Chondrocyte (in vitro differentiated cells): Measurements from ENCODE around the gene SDSL. TPM values are rescaled to one million over a fixed set of nuclear protein-coding genes. Genes with fewer than 3 reads are reported as not detected.

Experiments
- DNase-seq: peaks from one replicate; pipeline ENCODE4 v3.0.0; 2021; ENCODE audit warnings: mixed read lengths, low spot score
- H3K27ac Mint-ChIP-seq: one replicate; pipeline ENCODE4 v1.8.0; 2021; ENCODE audit warnings: mild to moderate bottlenecking, moderate library complexity, mixed read lengths; ENCODE audit not compliant: unreplicated experiment
- H3K27me3 Mint-ChIP-seq: 2 replicates; pipeline ENCODE4 v1.8.0; 2021; ENCODE audit warnings: low read depth, mixed read lengths
- H3K36me3 Mint-ChIP-seq: 2 replicates; pipeline ENCODE4 v1.8.0; 2021; ENCODE audit warnings: low read depth, mixed read lengths
- H3K4me1 Mint-ChIP-seq: 2 replicates; pipeline ENCODE4 v1.8.0; 2021; ENCODE audit warnings: low read depth, mild to moderate bottlenecking, mixed read lengths
- H3K4me3 Mint-ChIP-seq: one replicate; pipeline ENCODE4 v1.8.0; 2021; ENCODE audit warnings: mild to moderate bottlenecking, moderate library complexity, mixed read lengths; ENCODE audit not compliant: unreplicated experiment
- H3K9me3 Mint-ChIP-seq: 2 replicates; pipeline ENCODE4 v1.8.0; 2021; ENCODE audit warnings: low read depth, mixed read lengths
- total RNA-seq: library from RNA; stranded (reverse); gene quantifications from 3 replicates; pipeline ENCODE4 v1.2.1, GENCODE V29; 2021
- TF ChIP-seq, protein P1 (sequence below): fragments of 200-600 bp; sonication (generic); IDR thresholded peaks from 2 replicates; pipeline ENCODE4 v1.5.0; 2021; ENCODE audit warnings: antibody characterized with exemption, mild to moderate bottlenecking, moderate library complexity

Gene SDSL
- total RNA-seq, 1 donor from 2014 or later, result 8.4 TPM

DNA sequence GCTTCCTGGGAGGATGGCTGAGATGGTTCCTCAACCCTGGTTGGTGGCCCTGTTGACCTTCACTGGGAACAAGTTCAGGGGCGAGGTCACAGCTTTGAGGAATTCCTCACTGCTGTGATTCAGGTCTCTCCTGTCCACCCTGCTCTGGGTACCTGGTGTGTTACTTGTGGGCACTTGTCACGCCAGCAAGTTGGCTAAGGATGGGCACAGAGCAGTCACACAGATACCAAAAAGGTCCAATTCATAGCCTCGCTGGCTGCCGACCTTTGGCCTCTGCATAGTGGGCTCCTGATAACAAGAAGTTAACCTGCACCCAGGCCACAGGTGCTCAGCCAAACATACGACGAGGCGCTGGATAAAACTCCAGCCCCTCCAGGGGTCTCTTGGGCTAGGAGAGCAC, 29.7 kb upstream of the SDSL start:
- TF ChIP-seq, protein P1, sequence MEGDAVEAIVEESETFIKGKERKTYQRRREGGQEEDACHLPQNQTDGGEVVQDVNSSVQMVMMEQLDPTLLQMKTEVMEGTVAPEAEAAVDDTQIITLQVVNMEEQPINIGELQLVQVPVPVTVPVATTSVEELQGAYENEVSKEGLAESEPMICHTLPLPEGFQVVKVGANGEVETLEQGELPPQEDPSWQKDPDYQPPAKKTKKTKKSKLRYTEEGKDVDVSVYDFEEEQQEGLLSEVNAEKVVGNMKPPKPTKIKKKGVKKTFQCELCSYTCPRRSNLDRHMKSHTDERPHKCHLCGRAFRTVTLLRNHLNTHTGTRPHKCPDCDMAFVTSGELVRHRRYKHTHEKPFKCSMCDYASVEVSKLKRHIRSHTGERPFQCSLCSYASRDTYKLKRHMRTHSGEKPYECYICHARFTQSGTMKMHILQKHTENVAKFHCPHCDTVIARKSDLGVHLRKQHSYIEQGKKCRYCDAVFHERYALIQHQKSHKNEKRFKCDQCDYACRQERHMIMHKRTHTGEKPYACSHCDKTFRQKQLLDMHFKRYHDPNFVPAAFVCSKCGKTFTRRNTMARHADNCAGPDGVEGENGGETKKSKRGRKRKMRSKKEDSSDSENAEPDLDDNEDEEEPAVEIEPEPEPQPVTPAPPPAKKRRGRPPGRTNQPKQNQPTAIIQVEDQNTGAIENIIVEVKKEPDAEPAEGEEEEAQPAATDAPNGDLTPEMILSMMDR, result no peak
- Mint-ChIP-seq H3K27ac (no peak overlapping the region), H3K36me3 (peaks cover 6% of the 10 kb centered on the region), H3K27me3 (peaks cover 7% of the 10 kb centered on the region), H3K9me3 (no peaks in the 10 kb centered on the region), H3K4me3 (no peak overlapping the region), H3K4me1 (no peaks in the 10 kb centered on the region)
- no peak for DNase-seq

DNA sequence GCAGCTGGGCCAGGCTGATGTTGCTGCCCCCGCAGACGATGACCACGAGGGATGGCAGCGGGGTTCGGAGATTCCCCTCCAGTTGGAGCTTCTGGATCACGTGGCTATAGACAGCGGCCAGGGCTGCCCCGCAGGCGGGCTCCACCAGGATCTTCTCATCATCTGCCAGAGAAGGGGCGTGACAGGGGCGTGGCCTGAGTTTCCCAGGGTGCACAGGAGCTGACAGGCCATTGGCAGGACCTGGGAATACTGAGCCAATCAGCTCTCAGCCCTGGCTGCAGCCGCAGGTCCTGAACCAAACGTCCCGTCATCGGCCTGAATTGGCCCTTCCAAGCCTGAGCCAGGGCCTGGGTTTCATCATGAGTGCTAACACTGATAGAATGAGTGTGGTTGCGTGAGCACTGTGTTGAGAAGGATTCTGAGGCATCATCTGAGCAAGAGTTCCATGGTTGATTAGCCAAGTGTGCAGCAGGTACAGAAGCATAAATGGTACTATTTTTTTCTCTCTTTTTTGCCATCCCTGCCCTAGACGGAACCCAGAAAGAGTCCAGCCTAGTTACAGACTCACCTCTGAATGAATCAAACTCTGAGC, 29.1 kb upstream of the SDSL start:
- H3K27me3 Mint-ChIP-seq, result peaks cover 11% of the 10 kb centered on the region
- H3K4me3 Mint-ChIP-seq, result no peak overlapping the region
- H3K36me3 Mint-ChIP-seq, result peaks cover 4% of the 10 kb centered on the region
- H3K9me3 Mint-ChIP-seq, result no peaks in the 10 kb centered on the region
- no peak overlapping the region for H3K27ac Mint-ChIP-seq
- TF ChIP-seq, protein P1, result no peak
- no peak for DNase-seq
- H3K4me1 Mint-ChIP-seq, result no peaks in the 10 kb centered on the region

DNA sequence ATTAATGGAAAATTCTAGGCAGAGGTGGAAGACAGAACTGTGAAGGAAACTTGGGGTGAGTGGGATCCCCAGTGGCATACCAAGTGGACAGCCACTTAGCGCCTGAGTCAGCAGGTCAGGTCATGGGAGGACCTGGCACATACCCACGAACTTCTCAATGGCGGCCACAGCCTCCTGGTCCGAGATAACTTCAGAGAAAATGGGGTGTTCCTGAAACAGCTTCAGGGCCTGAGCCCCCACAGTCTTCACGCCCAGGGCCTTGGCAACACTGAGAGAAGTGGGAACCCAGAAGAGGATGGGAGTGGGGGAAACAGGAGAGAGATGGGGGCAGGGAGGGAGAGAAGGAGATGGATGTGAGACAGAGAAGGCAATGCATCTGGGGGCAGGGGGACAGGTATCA, 28.4 kb upstream of the SDSL start:
- TF ChIP-seq, protein P1, result no peak
- H3K9me3 Mint-ChIP-seq, result no peaks in the 10 kb centered on the region
- H3K4me1 Mint-ChIP-seq, result no peaks in the 10 kb centered on the region
- no peak for DNase-seq
- H3K4me3 Mint-ChIP-seq, result no peak overlapping the region
- H3K36me3 Mint-ChIP-seq, result peaks cover under 1% of the 10 kb centered on the region
- peaks cover 11% of the 10 kb centered on the region for H3K27me3 Mint-ChIP-seq
- no peak overlapping the region for H3K27ac Mint-ChIP-seq

DNA sequence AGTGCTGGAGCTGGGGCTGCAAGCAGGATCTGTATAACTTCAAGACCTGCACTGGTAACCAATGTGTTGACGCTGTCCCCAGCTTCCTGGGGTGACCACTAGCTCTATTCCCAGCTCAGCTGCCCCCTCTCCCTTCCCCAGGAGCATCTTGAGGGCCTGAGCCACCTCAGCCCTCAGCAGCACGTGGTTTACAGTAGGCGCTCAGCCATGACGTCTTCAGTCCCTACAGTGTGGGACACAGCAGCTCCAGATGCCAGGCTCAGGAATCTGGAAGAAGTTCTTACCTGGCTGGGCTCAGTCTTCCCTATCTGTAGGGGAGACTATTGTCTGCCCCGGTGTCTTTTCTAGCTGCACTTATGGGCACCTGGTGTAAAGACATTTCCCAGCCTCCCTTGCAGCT, 27.1 kb upstream of the SDSL start:
- TF ChIP-seq, protein P1, result no peak
- no peaks in the 10 kb centered on the region for H3K4me1 Mint-ChIP-seq
- no peaks in the 10 kb centered on the region for H3K9me3 Mint-ChIP-seq
- DNase-seq, result no peak
- no peak overlapping the region for H3K4me3 Mint-ChIP-seq
- H3K27me3 Mint-ChIP-seq, result peaks cover 11% of the 10 kb centered on the region
- no peaks in the 10 kb centered on the region for H3K36me3 Mint-ChIP-seq
- no peak overlapping the region for H3K27ac Mint-ChIP-seq

DNA sequence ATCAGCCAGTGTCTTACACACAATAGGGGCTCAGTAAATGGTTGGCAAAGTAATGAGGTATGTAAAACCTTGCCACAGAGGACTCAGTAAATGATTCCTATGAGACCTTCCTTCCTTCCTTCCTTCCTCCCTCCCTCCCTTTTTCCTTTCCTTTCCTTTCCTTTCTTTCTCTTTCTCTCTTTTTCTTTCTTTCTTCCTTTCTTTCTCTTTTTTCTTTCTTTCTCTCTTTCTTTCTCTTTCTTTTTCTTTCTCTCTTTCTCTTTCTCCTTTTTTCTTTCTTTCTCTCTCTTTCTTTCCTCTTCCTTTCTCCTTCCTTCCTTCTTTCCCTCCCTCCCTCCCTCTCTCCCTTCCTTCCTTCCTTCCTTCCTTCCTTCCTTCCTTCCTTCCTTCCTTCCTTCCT, 26.0 kb upstream of the SDSL start:
- Mint-ChIP-seq H3K4me1 (no peaks in the 10 kb centered on the region), H3K27me3 (peaks cover 11% of the 10 kb centered on the region), H3K4me3 (no peak overlapping the region), H3K9me3 (no peaks in the 10 kb centered on the region), H3K27ac (no peak overlapping the region), H3K36me3 (no peaks in the 10 kb centered on the region)
- DNase-seq, result no peak
- TF ChIP-seq, protein P1, result no peak
